Measurements from ENCODE around the gene TOMM40L.
"Not testable (repeated sequence)": the region's sequence is repeated elsewhere in the genome, so short reads cannot be mapped to it uniquely, and the experiment has no call there.

TOMM40L gene

DNA sequence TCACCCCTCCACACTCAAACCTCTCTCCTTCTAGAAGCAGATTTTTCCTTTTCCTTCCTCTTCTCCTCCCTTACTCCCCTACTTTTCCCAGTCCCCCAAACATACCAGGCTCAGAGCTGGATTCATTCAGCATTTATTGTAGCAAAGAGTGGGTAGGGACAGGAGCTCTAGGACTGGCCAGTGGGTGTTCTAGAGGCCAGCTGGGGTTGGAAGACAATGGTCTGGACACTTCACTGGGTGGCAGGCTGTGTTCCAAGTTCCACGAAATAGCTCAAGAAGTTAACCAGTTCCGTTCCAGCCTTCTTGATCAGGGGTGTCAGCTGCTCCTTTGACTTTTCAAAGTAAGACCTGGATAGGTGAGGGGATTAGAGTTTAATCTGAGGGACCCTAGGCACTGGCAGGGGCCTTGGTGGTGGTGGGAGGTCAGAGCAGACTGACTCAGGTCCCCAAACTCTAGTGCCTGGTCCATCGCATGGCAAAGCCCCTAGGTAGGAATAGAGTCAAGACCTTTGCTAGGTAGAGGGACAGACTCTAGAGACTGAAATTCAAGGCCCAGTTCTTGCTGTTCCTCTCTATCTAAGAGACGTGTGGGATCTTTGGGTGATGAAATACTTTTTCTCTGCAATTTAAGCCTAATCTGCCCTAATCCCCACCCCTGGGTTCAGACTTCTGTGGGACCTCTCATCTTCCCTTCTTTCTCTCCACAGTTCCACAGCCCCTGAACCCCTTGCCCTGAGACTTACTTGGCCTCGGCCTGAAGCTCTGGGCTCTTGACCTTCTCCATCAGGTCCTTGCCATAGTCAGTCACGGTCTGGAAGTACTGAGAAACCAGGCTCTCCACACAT is 3.5 kb upstream of the TOMM40L start:
- no peak for DNase-seq

DNA sequence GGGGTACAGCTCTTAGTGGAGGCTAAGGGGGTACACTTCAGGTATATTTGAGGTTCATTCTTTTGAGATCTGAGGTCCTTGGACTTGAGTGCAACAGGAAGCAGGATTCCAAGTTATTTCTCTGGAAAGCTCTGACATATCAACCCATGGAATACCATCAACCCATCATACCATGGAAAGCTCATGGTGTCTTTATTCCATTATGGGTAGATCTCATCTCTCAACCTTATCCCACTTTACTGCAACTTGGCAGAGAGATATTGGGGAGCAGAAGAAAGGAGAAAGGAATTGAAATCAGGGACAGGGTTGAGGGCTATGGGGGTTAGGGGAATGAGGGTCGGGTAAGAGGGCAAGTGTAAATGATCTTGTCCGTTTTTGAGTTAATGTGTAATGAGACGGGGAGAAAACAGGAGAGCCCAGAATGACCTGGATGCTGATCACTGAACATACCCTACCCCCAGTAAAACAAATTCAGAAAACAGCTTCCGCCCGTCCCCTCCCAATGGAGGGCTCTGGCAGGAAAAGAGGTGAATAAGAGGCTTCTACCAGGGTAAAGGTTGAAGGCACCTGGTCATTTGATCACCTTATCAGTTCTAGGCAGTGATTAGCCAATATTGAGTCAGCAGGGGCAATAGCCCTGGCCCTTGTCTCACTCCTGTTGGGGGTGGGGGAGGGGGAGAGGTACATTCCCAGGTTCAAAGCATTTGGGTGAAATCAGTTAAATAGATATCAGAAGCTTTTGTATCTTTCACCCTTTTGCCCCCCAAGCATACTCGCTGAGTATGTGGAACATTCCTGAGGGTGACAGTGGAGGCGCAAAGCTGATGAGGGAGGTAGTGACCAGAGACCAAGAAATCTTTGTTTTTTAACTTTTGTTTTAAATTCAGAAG is 1.8 kb upstream of the TOMM40L start:
- DNase-seq: no peak

DNA sequence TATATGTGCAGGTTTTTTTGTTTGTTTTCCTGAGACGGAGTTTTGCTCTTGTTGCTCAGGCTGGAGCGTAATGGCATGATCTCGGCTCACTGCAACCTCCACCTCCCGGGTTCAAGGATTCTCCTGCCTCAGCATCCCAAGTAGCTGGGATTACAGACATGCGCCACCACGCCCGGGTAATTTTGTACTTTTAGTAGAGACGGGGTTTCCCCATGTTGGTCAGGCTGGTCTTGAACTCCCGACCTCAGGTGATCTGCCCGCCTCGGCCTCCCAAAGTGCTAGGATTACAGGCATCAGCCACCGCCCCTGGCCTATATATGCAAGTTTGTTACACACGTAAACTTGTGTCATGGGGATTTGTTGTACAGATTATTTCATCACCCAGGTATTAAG is 1.2 kb upstream of the TOMM40L start:
- DNase-seq: not testable (repeated sequence)

DNA sequence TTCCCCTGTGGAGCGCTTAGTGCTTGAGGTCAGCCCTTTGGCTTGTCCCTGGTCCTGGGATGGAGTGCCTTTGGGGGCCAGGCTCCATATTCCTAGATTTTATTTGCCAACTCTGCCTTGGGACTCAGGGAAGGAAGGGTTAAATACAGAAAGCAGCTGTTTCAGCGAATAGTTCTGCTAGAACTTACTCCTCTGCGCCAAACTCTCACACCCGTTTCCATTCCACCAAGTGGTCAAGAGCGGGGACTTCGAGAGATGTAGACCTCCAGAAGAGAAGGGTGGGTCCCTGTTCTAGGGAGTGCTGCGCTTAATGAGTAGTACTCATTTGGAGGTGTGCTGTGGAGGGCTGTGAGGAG is 704 bp upstream of the TOMM40L start:
- DNase-seq: no peak

DNA sequence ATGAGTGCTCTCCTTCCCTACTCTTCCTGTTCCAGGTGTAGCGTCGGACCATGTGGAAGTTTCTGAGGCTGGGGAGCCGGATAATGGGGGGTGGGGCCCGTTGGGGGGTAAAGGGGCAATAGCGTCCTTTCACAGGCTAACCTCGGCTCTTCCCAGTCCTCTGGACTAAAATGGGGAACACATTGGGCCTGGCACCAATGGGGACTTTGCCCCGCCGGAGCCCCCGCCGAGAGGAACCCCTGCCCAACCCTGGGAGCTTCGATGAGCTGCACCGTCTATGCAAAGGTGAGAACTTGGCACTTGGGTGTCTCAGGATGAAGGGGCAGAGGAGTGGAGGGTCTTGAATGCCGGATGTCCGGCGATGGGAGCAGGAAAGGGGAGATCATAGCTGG is 456 bp downstream of the TOMM40L start:
- DNase-seq: no peak

DNA sequence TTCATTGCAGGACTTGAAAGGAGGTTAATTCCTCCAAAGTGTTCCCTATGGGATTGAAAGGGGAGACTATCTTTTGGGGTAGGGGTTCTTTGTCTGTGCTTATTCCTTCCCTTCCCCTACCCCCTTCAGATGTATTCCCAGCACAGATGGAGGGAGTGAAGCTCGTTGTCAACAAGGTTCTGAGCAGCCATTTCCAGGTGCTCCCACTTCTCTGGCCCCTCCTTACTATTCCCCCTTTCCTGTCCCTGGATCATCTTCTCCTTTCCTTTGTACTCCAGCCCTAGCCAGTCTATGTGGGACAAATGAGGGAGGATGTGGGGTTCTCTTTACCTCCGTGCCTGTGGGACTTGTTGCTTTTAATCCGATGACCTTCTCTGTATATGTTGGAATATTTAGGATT is 899 bp downstream of the TOMM40L start:
- DNase-seq: no peak

DNA sequence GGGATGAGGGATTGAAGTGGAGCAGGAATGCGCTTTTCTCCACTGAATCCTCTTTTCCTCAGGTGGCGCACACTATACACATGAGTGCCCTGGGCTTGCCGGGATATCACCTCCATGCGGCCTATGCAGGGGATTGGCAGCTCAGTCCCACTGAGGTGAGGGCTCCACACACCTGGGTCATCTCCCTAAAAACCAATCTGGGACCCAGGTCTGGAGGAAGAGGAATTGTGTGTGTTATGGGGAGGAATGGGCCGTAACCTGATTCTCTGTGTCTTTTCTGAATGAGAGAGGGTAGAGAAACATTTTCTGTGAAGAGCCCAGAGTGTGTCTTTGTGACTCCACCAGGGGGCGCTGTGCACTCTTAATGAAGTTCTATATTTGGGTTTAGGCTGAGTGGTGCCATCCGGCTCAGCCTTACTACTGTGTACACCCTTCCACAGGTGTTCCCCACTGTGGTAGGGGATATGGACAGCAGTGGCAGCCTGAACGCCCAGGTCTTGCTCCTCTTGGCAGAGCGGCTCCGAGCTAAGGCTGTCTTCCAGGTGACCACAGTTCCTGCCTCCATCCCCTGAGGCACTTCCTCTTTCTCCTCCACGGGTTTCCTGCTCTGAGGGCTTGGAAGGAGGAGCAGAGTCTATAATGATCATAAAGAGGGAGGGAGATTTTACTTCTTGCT is 1.5 kb downstream of the TOMM40L start:
- peak; percentile 84 for DNase-seq

DNA sequence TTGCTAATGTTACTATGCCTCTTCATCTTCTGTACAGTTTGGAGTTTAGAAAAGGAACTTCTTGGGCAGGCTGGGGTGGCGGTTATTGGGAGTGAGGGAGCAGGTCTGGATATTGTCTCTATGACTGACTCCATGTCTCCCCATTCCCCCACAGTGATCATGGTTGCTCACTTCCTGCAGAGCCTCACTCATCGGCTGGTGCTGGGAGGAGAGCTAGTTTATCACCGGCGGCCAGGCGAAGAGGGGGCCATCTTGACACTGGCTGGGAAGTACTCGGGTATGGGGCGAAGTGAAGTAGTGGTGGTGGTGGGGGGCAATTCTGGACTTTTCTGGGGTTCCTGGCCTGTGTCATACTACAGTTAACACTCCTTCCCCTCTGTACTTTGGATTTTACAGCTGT is 2.2 kb downstream of the TOMM40L start:
- no peak for DNase-seq

DNA sequence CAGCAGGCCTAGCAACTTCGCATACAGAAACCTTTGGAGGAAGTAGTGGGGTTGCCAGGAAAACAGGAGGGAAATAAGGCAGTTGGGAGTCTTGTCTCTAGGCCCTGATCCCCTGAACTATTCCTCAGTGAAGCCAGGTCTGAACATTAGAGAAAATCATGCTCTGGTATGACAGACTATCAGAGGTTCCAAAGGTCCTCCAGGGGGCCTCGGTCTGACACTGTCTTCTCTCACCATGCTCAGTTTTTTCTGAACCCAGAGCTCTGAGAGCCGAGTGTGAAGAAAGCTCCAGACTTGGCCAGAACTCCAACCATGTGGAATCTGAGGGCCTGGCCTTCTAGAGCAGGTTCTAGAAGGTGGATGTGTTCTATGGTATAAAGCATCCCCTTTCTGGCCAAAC is 4.0 kb downstream of the TOMM40L start:
- no peak for DNase-seq

DNA sequence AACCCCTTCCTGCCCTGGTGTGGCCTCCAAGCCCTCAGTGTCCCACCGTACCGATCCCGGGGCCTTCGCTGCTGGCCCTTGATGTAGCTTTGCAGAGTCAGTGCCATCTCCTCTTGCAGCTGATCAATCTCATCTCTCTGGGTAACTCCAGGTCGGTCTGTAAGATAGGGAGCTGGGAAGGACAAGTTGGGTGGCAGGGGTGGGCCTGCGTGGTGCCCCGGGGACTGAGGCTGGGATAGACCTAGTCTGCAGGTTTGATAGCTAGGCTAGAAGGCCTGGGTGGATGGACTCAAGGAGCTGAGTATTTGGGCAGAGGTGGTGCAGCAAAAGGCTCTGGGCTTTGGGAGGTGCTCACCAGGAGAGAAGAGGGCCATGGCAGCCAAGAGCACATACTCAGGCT is 4.9 kb downstream of the TOMM40L start:
- no peak for DNase-seq

DNA sequence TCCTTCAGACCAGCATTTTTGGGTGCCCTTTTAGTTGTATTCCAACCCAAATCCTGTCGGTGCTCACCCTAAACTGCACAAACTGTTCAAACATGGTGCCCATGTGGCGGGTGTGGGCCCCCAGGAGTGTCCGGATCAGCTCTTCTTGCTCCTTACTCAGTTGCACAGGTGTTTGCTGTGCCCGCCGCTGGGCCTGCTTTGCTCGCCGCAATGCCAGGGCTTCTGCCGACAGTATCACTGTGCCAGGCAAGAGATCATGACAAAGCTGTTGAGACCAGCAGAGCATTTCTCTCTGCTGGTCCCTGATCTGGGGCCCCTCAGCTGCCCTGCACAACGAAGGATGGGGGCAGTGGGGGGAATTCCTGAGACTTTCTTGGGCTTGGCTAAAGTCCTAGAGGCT is 7.2 kb downstream of the TOMM40L start:
- no peak for DNase-seq

DNA sequence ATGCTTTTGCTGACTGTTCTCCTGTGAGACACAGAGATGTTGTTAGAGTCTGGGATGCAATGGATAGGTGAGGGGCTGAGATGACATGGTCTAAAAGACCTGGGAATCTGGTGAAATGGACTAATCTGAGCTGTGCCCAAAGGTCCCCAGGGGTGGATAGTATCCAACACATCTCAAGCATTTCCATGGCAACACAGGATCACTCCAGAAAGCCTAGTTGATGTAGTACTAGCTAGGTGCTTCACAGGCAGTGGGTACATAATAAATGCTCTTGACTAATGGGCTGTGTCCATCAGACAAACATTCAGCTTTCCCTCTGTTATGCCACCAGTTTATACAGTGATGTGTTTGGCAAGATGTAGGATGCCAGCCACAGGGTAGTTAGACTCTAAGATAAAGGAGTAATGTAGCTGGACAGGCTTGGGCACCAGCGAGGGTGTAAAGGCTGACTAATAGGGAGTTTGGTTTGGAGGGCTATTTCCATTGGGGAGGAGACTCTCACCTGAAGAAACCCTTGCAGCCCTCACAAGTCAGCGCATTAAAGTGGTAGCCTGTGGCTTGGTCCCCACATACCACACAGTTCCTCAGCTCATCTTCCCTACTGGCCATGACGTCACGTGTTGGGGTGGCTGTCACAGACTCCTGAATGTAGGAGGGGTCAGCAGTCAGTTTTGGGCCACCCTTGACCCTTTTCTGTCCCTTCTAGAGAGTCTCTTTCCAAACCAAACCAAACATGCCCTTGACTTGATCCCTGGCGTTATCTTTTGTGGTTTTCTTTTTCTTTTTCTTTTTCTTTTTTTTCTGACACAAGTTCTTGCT is 10.3 kb downstream of the TOMM40L start:
- DNase-seq: no peak

DNA sequence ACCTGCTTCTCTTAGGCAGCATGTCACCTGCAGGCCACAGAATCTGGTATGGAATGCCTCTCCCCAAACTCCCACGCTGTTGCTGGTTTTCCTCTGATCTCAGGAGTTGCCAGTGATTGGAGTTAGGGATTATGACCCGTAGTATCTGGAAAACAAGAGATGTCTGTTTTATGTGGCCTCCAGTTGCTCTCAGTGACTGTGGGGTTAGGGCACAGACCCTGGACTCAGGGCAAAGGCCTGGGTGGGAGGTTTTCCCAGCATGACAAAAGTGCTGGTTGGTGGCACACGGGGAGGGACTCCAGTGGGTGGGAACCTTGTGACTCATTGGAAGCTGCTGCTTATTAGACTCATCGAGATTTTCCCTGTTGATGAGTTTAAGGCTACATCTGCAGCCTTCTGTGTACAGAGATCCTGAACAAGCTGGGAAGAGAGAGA is 12.2 kb downstream of the TOMM40L start, which contains the start of gene NR1I3:
NR1I3 (minus strand) TSS at position 165 of the 435 bp plus-strand sequence. CDS start 1,638 bp downstream, outside the sequence.
- DNase-seq: no peak

DNA sequence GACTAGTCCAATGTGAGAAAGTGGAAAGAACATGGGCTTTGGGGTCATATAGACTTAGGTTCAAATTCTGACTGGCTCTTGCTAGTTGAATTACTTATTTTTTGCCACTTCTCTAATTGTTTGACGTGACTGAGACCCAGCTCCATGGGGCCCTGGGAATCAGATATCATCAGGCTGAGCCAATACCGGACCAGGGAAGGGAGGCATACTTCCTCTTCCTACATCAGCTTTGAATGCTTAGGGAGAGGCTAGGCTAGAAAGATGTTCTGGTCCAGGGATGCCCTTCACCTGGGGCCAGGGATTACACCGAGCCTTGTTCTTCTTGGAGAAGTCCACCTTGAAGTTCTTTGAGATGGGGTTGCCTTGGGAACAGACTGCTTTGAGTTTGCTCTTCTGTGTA is 15.8 kb downstream of the TOMM40L start:
- no peak for DNase-seq

DNA sequence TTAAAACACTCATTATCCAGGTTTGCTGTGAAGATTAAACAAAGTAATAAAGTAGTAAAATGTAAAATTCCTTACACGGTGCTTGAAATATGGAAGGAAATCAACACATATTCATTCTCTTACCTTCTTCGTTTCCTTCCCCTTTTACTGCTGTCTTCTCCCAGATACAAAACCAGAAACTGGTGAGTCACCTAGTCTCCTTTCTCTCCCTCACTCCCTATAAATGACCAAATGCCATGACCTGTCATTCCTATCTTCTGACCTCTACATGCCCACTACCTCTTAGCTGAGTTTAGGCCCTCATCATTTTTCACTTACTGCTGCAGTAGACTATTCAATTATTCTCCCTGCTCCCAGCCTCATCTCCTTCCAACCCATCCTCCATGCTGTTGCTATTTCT is 16.5 kb downstream of the TOMM40L start:
- DNase-seq: no peak

DNA sequence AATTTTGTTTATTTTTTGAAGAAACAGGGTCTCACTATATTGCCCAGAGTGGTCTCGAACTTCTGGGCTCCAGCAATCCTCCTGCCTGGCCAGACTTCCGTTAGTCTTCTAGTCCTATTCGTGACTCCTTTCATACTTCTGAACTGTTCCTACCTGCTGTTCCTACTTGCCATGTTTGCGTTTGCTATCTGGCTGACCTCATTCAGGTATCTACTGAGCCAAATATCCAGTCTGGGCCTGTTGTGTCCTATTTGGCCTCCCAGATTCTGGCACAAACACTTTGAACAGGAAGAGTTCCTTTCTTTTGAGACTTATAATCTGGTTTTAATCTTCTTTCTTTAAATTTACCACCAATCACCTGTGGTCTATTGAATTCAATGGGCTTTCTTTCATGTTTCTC is 19.0 kb downstream of the TOMM40L start:
- DNase-seq: no peak

DNA sequence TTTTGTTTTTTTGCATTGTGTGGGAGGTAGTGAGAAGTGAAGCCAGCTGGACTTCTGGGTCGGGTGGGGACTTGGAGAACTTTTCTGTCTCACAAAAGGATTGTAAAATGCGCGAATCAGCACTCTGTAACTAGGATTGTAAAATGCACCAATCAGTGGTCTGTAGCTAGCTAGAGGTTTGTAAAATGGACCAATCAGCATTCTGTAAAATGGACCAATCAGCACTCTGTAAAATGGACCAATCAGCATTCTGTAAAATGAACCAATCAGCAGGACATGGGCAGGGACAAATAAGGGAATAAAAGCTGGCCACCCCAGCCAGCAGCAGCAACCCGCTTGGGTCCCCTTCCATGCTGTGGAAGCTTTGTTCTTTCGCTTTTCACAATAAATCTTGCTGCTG is 24.2 kb downstream of the TOMM40L start:
- not testable (repeated sequence) for DNase-seq

DNA sequence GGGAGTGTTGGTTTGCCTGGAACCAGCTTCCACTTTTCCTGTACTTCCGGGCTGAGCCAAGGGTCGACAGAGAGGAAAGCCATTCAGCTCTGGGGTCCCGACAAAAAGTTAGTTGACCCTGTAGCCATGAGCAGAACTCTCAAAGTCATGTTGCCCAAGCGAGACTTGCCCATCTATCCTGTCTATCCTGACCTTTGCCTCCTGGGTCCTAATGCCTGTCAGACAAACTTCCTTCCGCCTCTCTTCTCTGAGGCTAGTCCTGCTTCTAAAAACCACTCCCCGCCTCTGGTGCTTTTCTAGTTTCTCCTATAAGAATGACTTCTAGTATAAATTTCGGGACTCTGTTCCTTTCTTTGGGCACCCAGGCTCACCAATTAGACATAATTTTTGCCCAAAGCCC is 25.0 kb downstream of the TOMM40L start:
- DNase-seq: no peak

DNA sequence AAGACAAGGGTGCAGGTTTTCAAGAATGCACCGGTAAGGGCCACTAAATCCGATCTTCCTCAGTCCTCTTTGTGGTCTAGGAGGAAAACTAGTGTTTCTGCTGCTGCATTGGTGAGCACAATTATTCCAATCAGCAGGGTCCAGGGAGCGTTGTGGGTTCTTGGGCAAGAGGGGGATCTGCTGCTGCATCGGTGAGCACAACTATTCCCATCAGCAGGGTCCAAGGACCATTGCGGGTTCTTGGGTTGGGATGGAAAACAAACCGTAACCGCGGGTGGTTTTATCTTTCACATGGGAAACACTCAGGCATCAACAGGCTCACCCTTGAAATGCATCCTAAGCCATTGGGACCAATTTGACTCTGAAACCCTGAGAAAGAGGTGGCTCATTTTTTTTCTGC is 25.7 kb downstream of the TOMM40L start:
- no peak for DNase-seq

DNA sequence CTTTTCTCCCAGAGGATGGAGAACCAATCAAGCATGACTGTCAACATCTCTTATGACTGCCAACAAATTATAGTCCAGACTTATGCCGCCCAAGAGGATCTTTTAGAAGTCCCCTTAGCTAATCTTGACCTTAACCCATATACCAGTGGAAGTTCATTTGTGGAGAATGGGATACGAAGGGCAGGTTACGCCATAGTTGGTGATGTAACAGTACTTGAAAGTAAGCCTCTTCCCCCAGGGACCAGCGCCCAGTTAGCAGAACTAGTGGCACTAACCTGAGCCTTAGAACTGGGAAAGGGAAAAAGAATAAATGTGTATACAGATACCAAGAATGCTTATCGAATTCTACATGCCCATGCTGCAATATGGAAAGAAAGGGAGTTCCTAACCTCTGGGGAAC is 29.4 kb downstream of the TOMM40L start:
- DNase-seq: not testable (repeated sequence)

DNA sequence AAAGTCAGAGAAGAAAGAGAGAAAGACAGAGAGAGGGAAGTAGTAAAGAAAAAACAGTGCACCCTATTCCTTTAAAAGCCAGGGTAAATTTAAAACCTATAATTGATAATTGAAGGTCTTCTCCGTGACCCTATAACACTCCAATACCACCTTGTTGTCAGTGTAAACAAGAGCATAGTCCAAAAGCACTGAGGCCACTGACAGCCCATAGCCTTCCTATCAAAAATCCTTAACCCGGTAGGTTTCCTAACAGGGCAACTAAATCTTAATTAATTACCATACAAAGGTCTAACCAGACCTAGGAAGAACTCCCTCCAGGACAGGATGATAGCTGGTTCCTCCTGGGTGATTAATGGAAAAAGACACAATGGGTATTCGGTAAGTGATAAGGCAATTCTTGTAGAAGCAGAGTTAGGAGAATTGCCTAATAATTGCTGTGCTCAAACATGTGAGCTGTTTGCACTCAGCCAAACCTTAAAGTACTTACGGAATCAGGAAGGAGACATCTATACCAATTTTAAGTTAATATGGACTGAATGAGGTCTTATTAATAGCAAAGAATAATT is 30.2 kb downstream of the TOMM40L start:
- not testable (repeated sequence) for DNase-seq

DNA sequence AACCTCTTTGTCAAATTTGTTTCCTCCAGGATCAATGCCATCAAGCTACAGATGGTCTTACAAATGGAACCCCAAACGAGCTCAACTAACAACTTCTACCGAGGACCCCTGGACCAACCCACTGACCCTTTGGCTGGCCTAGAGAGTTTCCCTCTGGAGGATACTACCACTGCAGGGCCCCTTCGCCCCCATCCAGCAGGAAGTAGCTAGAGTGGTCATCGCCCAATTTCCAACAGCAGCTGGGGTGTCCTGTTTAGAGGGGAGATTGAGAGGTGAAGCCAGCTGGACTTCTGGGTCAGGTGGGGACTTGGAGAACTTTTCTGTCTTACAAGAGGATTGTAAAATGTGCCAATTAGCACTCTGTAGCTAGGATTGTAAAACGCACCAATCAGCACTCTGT is 31.2 kb downstream of the TOMM40L start:
- not testable (repeated sequence) for DNase-seq
